GM15510 (cell line): ENCODE measurements around the gene LRWD1.
"Not testable (repeated sequence)": the region's sequence is repeated elsewhere in the genome, so short reads cannot be mapped to it uniquely, and the experiment has no call there.

Experiments used
- POLR2A ChIP-seq: IDR thresholded peaks from 3 replicates; pipeline ENCODE4 v1.6.1; 2011; ENCODE audit warnings: borderline replicate concordance; ENCODE audit not compliant: insufficient read length; ENCODE audit errors: extremely low read depth

Gene LRWD1

DNA sequence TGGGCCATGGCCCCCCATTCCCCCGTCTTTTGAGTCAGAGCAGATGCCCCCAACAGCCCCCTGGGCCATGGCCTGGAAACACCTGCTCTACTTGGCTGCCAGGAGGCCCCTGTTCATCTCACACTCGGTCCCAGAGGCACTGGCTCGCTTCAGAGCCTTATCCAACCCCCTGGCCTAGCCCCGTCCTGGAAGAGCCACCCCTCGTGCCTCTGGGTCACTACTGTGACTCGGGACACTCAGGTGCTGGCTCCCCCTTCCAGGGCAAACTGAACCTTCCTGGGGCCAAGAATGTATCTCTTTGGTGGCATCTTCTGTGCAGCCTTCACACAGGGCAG, 7.0 kb downstream of the LRWD1 start:
- no peak for TF ChIP-seq POLR2A

DNA sequence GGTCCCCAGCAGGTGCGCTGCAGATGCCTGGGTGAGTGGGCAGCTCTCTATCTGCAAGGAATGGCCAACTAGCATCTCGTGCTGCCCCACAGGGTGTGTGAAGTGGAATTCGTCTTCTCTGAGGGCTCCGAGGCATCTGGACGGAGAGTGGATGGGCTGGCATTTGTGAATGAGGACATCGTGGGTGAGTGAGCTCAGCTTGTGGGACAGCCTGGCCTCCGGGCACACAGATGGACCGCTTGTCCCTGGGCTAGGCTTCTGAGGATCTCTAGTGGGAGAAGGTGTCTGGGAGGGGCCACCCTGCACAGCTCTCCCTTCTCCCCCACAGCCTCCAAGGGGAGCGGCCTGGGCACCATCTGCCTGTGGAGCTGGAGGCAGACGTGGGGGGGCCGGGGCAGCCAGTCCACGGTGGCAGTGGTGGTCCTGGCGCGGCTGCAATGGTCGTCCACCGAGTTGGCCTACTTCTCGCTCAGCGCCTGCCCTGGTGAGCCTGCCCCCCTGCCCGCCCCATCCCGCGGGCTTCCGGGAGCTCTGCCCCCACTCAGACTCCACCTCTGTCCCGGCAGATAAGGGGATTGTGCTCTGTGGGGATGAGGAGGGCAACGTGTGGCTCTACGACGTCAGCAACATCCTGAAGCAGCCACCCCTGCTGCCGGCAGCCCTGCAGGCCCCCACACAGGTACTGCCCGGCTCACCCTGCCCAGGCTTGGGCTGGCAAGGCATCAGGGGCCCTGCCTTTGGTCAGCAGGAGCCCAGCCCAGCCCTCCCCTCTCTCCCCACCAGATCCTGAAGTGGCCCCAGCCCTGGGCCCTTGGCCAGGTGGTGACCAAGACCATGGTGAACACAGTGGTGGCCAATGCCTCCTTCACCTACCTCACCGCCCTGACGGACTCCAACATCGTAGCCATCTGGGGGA, 7.6 kb downstream of the LRWD1 start:
- no peak for TF ChIP-seq POLR2A

DNA sequence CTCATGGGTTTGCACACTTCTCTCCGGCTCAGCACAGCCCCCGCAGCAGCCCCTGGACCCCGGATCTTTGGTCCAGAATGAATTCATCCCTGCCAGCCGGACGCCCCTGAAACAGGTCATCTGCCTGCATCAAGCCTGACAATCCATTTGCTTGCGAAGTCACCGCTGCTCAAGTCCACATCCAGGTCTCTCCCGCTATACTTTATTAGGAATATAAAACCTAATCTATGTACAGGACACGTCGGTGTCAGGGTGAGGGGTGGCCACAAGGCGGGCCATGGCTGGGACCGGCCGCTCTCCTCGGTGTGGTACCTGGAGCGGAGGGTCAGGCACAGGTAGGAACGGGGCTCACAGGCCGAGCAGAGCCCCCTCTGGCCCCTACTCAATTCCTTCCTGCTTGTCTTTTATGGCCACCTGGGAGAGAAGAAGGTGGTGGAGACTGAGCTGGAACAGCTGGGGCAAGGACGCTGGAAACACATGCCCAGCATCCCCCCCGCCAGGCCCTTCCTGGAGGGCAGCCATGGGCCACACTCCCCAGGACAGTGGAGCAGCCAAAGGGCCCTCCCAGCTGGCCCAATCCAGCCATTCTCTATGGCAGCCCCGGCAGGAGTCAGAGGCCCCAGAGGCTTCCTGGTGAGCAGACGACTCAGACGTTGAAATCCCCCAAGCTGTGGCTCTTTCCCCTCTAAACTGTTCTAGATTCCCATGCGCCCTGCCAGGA, 8.6 kb downstream of the LRWD1 start:
- no peak for TF ChIP-seq POLR2A

DNA sequence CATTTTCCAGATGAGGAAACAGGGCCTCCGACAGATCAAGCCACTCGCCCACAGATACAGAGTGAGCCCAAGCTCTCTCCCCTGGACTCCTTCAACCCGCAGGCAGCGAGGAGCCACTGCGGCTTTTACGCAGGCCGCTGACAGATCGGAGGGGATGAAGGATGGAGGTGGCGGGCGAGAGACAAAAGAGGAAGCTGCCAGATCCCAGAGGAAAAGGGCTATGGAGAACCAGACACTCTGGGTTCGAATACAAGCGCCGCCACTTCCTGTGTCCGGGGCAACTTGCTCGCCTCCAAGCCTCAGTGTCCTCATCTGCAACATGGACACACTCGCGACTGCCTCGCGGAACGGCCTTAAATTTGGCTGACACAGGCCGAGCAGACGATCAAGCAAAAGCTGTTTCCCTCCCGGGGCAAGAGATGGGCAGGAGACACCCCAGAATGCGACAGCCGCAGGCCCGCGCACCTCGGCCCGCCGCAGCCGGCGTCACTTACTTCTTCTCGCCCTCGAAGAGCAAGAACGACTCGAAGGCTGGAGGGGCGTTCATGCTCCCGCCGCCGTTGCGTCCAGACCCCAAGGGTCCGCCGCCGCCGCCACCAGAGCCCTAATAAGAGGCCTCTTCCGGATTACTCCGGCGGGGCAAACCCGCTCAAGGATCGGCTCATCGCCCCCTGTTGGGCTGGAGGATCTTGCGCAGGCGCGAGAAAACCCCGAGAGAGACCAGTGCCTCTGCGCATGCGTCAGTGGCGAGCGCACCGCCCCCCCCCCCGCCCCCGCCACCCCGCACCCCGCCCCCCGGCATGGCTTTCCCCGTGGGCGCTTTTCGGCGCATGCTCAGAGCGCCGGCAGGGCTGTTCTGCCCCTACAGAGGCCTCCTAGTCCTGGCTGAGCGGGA, 13.8 kb downstream of the LRWD1 start, which contains the start of gene POLR2J:
TSS of gene POLR2J (minus strand) at position 609 of the 895 bp plus-strand sequence. CDS start at position 547, 62 bp downstream.
- peak; percentile 39 for TF ChIP-seq POLR2A

GRCh38 chr7:102517550-102518147, 52.9 kb downstream of the LRWD1 start, which contains the start of gene RASA4B:
TSS of gene RASA4B (minus strand) at chr7:102517777. CDS start at chr7:102517710, 67 bp downstream.
- not testable (repeated sequence) for TF ChIP-seq POLR2A
